MM.1S (cell line): ENCODE data around the gene PELO.

ENCODE experiments used
- DNase-seq: peaks from one replicate; pipeline ENCODE4 v3.0.0-alpha.2; 2015
- H2AFZ ChIP-seq: fragments of 300-600 bp; sonication (generic); 2 replicates; pipeline ENCODE4 v1.6.0; 2016; ENCODE audit warnings: antibody characterized with exemption, low read length
- H3F3A ChIP-seq: fragments of 300-600 bp; sonication (generic); 2 replicates; pipeline ENCODE4 v1.6.1; 2016; ENCODE audit warnings: mild to moderate bottlenecking, antibody characterized with exemption, low read length, moderate library complexity, mixed read lengths; ENCODE audit not compliant: insufficient read depth
- H3K27ac ChIP-seq: fragments of 300-600 bp; sonication (generic); 2 replicates; pipeline ENCODE4 v1.5.1; 2016; ENCODE audit warnings: mild to moderate bottlenecking, low read length
- H3K27me3 ChIP-seq: fragments of 300-600 bp; sonication (generic); replicated peaks from 2 replicates; pipeline ENCODE4 v1.6.0; 2016; ENCODE audit warnings: low read length; ENCODE audit not compliant: insufficient read depth
- H3K36me3 ChIP-seq: fragments of 300-600 bp; sonication (generic); replicated peaks from 2 replicates; pipeline ENCODE4 v1.6.1; 2016; ENCODE audit warnings: mild to moderate bottlenecking, low read length, mixed read lengths; ENCODE audit not compliant: insufficient read depth
- H3K4me1 ChIP-seq: fragments of 300-600 bp; sonication (generic); 2 replicates; pipeline ENCODE4 v1.6.1; 2016; ENCODE audit warnings: low read length, mixed read lengths
- H3K4me2 ChIP-seq: fragments of 300-600 bp; sonication (generic); 2 replicates; pipeline ENCODE4 v1.6.0; 2016; ENCODE audit warnings: low read depth, low read length
- H3K4me3 ChIP-seq: fragments of 300-600 bp; sonication (generic); 2 replicates; pipeline ENCODE4 v1.5.1; 2016; ENCODE audit warnings: low read length, mixed read lengths
- H3K79me2 ChIP-seq: fragments of 300-600 bp; sonication (generic); 2 replicates; pipeline ENCODE4 v1.6.1; 2016; ENCODE audit warnings: mixed run types, low read length, mixed read lengths
- H3K9ac ChIP-seq: fragments of 300-600 bp; sonication (generic); 2 replicates; pipeline ENCODE4 v1.6.1; 2016; ENCODE audit warnings: low read length, mixed read lengths
- H3K9me2 ChIP-seq: fragments of 300-600 bp; sonication (generic); replicated peaks from 2 replicates; pipeline ENCODE4 v1.6.1; 2016; ENCODE audit warnings: mild to moderate bottlenecking, low read length, mixed read lengths; ENCODE audit not compliant: insufficient read depth
- H3K9me3 ChIP-seq: fragments of 300-600 bp; sonication (generic); replicated peaks from 2 replicates; pipeline ENCODE4 v1.6.1; 2016; ENCODE audit warnings: mild to moderate bottlenecking, low read length, mixed read lengths; ENCODE audit not compliant: insufficient read depth
- H4K20me1 ChIP-seq: fragments of 300-600 bp; sonication (generic); 2 replicates; pipeline ENCODE4 v1.6.1; 2016; ENCODE audit warnings: mild to moderate bottlenecking, low read length, moderate library complexity, mixed read lengths; ENCODE audit not compliant: insufficient read depth
- CTCF ChIP-seq: fragments of 300-600 bp; sonication (generic); IDR thresholded peaks from 2 replicates; pipeline ENCODE4 v1.5.1; 2016; ENCODE audit warnings: antibody characterized with exemption, low read length, mixed read lengths
- EZH2 ChIP-seq: fragments of 300-600 bp; sonication (generic); optimal IDR thresholded peaks from 2 replicates; pipeline ENCODE3; 2017; ENCODE audit warnings: low read depth, mild to moderate bottlenecking, antibody characterized with exemption, low read length, mixed read lengths
- EZH2phosphoT487 ChIP-seq: fragments of 300-600 bp; sonication (generic); IDR thresholded peaks from 2 replicates; pipeline ENCODE4 v1.6.1; 2018; ENCODE audit warnings: antibody characterized with exemption, low read length

The PELO gene

GRCh38 chr5:52774005-52774410 is 13.7 kb upstream of the PELO start:
- DNase-seq: no peak
- no peak overlapping the region for H3K4me3 ChIP-seq

DNA sequence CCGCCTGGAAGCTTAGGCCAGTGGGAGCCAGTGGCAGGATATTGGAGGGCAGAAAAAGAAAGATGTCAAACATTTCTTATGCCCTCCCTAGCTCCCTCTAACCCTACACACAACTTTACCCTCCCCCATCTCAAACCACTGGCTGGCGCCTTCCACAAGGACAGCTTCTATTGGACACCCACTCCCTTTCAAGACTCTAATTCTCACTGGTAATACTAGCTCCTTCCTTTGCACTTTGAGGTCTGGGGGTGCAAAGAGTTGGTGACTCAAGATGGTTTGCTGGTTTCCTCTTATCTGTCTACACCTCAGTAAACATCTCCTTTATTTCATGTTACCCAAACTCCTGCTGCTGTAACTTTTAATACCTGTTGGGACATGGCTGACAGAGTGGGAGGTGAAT is 11.6 kb upstream of the PELO start:
- Histone ChIP-seq H3K4me2 (no peak overlapping the region), H3K79me2 (no peaks in the 10 kb centered on the region), H3K27ac (no peak overlapping the region), H3K9me3 (no peaks in the 10 kb centered on the region), H3K36me3 (no peaks in the 10 kb centered on the region), H3K9ac (no peak overlapping the region), H3K4me1 (peaks cover 6% of the 10 kb centered on the region), H2AFZ (no peak overlapping the region), H3K27me3 (no peaks in the 10 kb centered on the region), H3K4me3 (no peak overlapping the region), H3K9me2 (no peaks in the 10 kb centered on the region), H3F3A (peaks cover 5% of the 10 kb centered on the region; the same call in 1 of the 2 replicates), H4K20me1 (no peaks in the 10 kb centered on the region)
- TF ChIP-seq EZH2 (no peak), CTCF (no peak), EZH2phosphoT487 (no peak)
- DNase-seq: no peak

More at GRCh38 chr5:52774005-52774410, 13.7 kb upstream of the PELO start:
- Histone ChIP-seq H3F3A (peaks cover 5% of the 10 kb centered on the region; the same call in 1 of the 2 replicates), H3K9me2 (no peaks in the 10 kb centered on the region), H3K27me3 (no peaks in the 10 kb centered on the region), H2AFZ (no peak overlapping the region), H3K4me1 (peaks cover 6% of the 10 kb centered on the region), H3K79me2 (no peaks in the 10 kb centered on the region), H4K20me1 (no peaks in the 10 kb centered on the region), H3K9me3 (no peaks in the 10 kb centered on the region), H3K27ac (no peak overlapping the region), H3K4me2 (no peak overlapping the region), H3K36me3 (no peaks in the 10 kb centered on the region), H3K9ac (no peak overlapping the region)
- TF ChIP-seq EZH2 (no peak), EZH2phosphoT487 (no peak), CTCF (no peak)

GRCh38 chr5:52777186-52777585 is 10.5 kb upstream of the PELO start:
- Histone ChIP-seq H3K9me2 (no peaks in the 10 kb centered on the region), H3K27ac (no peak overlapping the region), H3K27me3 (no peaks in the 10 kb centered on the region), H3K4me2 (no peak overlapping the region), H3K9ac (no peak overlapping the region), H3K9me3 (no peaks in the 10 kb centered on the region), H3K79me2 (no peaks in the 10 kb centered on the region), H4K20me1 (no peaks in the 10 kb centered on the region), H3K4me3 (no peak overlapping the region), H3K4me1 (peaks cover 2% of the 10 kb centered on the region), H3F3A (peaks cover under 1% of the 10 kb centered on the region; the same call in 1 of the 2 replicates), H2AFZ (no peak overlapping the region), H3K36me3 (no peaks in the 10 kb centered on the region)
- TF ChIP-seq EZH2 (no peak), EZH2phosphoT487 (no peak), CTCF (no peak)
- DNase-seq: no peak
